RKO (cell line): ENCODE results near the gene BMP8A.
"Not testable (repeated sequence)": the region's sequence is repeated elsewhere in the genome, so short reads cannot be mapped to it uniquely, and the experiment has no call there.

ENCODE experiments used
- DNase-seq: peaks from one replicate; pipeline ENCODE4 v3.0.0-alpha.2; 2016; ENCODE audit warnings: low spot score

Gene BMP8A, protein sequence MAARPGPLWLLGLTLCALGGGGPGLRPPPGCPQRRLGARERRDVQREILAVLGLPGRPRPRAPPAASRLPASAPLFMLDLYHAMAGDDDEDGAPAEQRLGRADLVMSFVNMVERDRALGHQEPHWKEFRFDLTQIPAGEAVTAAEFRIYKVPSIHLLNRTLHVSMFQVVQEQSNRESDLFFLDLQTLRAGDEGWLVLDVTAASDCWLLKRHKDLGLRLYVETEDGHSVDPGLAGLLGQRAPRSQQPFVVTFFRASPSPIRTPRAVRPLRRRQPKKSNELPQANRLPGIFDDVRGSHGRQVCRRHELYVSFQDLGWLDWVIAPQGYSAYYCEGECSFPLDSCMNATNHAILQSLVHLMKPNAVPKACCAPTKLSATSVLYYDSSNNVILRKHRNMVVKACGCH

DNA sequence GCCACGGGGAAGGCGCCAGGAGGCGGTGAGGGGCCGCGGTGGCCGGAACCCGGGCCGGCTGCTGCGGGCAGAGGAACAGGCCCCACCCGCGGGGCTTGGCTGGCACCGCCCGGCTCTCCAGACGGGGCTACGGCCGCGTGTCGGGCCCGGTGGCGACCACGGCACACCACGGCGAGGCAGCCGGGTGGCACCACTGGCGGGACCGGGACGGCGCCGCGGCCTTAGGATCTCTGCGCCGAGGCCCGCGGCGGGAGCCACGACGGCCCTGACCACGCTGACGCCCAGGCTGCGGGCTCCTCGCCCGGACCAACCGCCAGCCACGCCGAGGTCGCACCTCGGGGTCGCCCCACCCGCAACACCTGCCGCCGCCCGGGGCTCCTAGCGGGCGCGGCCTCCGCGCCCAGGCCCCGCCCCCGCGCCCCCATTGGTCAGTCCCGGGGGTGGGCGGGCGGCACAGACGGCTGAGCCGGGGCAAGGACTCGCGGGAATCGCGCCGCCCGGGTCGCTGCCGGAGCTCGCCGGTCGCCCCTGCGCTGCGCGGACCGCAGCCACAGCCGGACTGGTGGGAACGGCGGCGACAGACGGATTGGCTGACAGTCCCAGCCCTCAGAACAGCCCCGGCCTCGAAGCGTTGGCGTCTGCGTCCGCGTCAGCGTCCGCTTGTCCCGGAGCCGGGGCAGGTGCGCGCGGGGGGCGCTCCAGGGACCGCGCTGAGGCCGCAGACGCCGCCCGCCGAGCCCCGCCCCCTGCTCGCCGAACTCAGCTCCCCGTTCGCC lies at the start of gene BMP8A:
Gene BMP8A (plus strand): TSS at position 491 of the 776 bp plus-strand sequence. CDS start 356 bp downstream, outside the sequence.
- peak; percentile 47 for DNase-seq

DNA sequence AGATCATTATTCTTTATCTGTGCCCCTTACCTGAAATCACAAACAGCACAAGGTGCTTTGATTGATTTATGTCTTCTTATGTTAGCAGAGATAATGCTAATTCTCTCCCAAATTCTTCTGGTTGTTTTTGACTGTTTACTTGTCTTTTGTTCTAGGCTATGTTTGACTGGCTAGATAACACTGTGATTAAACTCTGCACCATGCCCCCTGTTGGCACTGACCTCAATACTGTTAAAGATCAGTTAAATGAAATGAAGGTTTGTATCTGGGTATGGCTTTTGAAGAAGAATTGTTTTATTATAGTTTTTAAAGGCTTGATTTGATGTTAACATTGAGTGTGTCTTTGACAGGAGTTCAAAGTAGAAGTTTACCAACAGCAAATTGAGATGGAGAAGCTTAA lies 49.6 kb upstream of the BMP8A start:
- no peak for DNase-seq

DNA sequence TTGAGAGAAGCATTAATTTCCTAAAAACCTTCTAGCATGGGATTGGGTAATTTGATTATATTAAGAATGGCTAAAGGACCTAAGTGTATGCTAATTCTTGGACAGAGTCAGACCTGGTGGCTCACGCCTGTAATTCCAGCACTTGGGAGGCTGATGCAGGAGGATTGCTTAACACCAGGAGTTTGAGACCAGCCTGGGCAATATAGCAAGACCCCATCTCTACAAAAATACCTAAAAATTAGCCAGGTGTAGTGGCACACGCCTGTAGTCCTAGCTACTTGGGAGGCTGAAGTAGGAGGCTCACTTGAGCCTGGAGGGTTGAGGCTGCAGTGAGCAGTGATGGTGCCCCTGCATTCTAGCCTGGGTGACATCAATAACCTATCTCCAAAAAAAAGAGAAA lies 45.9 kb upstream of the BMP8A start:
- DNase-seq, result no peak

DNA sequence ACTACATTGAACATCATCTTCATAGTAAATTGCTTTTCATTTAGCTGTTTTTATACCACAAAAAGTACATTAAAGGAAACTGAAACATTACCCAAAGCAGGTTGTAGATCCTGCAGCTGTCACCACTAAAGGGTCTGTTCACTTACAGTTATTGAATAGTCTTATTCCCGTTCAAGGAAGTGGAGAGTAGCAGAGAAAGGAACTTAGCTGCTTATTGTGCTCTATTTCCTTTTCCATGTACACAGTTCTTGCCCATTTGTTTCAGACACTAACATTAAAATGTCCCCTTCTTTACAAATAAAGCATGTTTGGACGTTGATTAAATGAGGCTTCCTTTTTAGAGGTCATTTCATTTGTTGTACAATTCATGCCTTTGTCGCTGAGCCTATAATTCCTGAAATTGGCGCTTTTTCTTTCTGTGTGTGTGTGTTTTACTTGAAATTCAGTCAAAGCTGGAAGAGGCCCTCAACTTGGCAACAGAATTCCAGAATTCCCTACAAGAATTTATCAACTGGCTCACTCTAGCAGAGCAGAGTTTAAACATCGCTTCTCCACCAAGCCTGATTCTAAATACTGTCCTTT lies 44.4 kb upstream of the BMP8A start:
- DNase-seq, result no peak

DNA sequence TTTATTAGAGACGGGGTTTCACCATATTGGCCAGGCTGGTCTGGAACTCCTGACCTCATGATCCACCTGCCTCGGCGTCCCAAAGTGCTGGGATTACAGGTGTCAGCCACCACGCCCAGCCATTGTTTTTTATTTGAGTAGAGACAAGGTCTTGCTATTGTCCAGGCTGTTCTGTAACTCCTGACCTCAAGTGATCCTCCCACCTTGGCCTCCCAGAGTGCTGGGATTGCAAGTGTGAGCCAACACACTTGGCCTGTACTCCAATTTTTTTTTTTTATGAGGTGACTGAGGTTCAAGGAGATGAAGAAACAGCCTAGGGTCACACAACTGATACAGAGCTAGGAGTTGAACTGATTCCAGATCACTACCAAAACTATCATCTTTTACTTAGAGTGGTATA lies 41.4 kb upstream of the BMP8A start:
- not testable (repeated sequence) for DNase-seq

DNA sequence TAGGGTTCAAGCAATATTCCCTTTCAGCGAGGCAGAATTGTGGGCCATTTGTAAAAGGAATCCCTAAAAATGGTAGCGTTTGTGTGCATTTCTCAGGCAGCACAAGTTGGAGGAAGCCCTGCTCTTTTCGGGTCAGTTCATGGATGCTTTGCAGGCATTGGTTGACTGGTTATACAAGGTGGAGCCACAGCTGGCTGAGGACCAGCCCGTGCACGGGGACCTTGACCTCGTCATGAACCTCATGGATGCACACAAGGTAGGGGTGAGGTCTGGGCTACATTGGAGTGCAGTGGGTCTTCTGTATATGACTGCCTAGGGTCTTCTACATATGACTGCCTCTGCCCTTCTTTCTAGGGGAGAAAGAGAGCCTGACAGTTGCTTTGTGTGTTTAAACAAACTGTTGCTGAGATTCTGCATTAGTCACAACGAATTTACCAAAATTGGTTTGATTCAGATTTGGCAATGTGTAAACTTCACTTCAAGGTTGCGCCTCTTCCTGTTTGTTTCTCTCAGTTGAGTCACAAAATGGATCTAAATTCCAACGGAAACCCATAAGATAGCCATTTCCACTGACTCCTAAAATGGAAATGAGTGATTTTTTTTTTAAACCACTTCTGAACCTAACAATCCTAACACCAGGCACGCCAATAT lies 40.4 kb upstream of the BMP8A start:
- no peak for DNase-seq

DNA sequence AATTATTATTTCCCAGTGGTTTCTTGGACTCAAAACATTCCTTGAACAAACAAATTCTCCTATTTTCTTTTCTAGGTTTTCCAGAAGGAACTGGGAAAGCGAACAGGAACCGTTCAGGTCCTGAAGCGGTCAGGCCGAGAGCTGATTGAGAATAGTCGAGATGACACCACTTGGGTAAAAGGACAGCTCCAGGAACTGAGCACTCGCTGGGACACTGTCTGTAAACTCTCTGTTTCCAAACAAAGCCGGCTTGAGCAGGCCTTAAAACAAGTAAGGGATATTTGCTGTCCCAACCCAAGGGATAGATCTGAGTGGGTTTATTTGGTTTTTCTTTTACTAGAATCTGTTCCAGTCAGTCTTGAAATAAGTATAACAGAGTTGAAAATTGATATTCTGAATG lies 39.4 kb upstream of the BMP8A start:
- no peak for DNase-seq

DNA sequence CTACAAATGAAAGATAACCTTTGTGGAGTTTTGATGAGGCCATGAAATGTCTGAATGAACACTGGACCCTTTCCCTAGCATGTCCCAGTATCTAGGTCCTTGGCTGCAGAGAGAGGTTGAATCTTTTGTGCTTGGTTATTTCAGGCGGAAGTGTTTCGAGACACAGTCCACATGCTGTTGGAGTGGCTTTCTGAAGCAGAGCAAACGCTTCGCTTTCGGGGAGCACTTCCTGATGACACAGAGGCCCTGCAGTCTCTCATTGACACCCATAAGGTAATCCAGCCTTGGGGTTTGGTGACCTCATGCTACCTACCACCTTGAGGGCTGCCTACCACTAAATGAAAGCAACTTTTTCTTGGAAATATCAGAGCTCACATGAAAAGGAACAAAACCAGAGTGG lies 38.9 kb upstream of the BMP8A start:
- DNase-seq, result no peak

DNA sequence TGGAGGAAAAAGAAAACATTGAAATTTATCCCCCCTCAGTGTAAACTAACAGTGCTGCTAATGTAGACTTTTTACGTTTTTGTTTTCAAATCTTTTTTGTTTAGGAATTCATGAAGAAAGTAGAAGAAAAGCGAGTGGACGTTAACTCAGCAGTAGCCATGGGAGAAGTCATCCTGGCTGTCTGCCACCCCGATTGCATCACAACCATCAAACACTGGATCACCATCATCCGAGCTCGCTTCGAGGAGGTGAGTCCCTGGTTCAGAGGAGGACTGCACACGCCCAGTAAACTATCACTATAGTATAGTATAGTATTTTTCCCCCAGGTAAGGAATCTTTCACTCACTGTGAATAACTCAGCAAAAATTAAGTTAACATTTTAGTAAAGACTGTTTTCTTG lies 37.8 kb upstream of the BMP8A start:
- no peak for DNase-seq

DNA sequence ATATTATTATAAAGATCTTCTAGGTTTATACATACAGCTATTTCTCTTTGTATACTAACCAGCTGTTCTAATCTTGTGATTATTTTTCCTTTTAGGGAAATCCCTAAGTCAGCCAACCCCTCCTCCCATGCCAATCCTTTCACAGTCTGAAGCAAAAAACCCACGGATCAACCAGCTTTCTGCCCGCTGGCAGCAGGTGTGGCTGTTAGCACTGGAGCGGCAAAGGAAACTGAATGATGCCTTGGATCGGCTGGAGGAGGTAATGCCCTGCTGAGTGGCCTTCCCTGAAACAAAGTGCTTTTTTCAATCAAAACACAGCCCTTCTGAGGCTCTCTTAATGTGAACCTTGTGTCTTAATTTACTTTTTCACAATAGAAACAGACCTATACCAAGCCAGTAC lies 32.4 kb upstream of the BMP8A start:
- no peak for DNase-seq

DNA sequence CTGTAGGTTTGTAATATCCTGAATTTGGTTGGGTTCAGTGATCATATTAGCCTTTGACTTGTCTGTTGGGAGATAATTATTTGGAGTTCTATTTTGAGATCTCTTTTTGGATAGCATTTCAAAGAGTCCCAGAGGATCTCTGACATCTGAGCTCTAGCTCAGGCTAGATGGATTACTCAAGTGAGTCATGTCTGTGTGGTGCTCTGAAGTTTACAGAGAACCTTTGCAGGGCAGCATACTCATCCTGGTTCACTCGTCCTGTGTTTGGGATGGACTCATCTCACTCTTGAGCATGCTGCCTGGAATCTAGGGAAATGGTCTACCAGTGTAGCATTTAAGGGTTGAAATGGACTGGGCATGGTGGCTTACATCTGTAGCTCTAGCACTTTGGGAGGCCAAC lies 29.4 kb upstream of the BMP8A start:
- DNase-seq, result peak; percentile 45

DNA sequence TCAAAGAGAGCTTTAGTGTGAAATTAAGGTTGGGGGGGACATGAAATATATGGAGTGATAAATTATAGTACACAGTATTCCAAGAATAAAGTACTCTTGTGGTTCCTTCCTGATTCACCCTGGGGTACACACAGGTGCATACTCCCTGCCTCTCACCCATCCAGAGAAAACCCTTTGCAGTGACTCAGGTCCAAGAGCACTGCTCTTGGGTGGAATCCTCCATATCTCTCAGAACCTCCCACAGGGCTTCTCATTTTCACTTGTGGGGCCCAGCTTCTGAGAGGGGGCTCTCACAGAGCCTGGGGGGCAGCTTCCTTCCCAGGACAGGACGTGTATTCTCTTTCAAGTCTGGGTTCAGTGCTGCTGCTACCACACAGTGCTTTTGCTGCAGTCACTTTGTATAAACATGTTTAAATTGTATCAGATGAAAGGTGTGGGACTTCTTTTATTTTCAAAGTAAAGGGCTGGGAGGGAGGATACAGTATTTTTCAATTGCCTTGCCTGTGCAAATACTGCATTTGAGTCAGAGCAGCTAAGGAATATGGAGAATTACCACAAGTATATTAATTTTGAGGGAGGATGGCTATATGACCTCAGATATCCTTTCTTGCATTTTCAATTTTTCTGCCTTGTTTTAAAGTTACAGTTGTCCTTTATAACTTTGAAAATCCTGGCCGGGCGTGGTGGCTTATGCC lies 24.9 kb upstream of the BMP8A start:
- DNase-seq, result no peak

DNA sequence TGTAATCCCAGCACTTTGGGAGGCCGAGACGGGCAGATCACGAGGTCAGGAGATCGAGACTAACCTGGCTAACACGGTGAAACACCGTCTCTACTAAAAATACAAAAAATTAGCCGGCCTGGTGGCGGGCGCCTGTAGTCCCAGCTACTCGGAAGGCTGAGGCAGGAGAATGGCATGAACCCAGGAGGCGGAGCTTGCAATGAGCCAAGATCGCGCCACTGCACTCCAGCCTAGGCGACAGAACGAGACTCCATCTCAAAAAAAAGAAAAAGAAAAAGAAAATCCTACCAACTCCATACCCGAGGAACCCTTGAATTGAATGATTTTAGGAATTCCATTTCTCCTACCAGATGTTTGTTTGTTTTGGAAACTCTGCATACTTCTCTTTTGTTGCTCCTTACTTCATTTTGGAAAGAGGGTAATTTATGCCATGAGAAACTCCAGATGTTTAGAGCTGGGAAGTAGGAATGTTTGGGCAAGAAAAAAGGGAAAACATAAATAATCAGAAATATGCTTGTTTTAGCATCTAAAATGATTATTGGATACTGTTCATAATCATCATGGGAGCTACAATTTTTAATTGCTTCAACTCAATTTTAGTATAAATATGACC lies 24.2 kb upstream of the BMP8A start:
- DNase-seq, result not testable (repeated sequence)

DNA sequence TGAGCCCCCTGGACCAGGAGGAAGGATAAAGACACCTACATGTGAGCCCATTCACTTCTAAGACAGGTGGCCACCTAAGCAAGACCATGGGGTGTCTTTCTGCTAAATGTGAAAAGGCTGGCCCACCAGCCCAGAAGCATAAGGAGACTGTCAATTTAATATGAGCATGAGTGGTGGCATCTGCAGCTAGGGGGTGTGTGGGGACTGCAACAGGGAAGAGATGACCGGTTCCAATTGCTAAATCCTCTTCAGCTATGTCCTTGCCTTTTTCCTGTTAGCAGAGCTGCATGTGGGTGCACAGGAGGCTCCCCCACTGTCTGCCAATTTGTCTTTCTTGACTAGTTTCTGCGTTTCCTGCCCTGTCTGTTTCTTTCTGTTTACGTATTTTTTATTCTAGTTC lies 22.3 kb upstream of the BMP8A start:
- no peak for DNase-seq

DNA sequence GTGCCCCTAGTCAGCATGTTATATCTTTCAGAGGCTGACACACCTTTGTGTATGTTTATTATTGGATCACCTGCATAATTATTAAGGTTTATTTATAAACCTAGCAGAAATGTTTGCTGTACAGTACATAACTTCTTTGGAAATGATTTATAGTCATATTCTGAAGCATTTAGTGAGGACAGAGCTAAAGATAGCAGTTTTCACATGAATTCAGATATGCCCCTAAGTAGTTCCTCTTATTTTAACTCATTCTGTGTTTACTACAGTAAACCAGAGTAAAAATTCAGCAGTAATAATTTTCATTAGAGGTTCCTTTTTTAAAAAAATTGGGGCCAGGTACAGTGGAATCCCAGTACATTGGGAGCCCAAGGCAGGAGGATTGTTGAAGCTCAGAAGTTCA lies 21.4 kb upstream of the BMP8A start:
- DNase-seq, result no peak

DNA sequence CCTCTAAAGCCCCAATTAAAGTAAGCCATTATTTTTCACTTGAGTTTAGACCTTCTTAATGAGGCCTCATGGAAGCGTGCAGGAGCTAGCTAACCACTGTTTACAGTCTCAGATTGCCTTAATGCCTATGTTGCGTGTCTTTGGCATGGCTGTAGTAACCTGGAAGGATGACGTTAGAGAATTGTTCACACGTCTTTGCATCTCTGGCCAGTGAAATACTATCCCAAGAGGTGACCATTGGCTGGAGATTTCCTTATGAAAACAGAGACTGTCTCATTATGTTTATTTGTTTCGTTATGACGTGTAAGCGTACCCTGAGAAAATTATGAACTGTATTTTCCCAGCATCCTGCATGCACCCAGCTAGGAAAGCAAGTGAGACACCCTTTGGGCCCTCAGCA lies 18.6 kb upstream of the BMP8A start:
- DNase-seq, result no peak

DNA sequence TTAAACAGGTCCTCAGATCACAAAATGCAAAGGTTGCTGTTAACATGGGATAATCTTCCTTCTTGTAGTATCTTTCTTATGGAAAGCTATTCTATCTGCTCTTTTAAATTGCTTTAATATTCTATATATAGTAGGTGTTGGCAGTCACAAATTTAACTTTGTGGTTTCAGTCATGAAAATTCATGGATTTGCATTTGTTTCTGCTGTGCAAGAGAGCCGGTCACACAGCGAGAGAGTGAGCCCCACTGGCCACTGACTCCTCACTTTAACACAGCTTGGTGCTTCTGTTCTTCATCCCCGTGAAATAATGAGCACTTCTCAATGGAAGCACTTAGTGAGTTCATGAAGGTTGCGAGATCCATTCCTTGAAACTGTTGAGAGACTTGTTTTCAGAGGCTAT lies 18.1 kb upstream of the BMP8A start:
- DNase-seq, result no peak

DNA sequence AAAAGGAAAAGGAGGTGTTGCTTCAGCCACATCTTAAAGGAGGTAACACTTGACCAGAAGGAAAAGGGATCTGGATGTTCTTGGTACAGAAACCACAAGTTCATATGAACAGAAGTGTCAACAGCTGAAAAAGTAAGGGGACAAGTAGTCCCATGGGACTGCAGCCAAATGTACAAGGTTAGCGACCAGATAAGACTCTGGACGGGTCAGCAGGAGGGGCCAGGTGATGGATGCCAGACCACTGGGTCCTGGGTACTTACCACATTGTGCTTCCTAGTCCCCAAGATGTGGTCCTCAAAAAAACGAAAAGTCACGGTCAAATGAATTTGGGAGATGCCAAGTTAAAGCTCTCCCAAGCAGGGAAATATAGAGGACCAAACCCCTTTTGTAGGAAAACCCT lies 16.6 kb upstream of the BMP8A start:
- DNase-seq, result no peak

DNA sequence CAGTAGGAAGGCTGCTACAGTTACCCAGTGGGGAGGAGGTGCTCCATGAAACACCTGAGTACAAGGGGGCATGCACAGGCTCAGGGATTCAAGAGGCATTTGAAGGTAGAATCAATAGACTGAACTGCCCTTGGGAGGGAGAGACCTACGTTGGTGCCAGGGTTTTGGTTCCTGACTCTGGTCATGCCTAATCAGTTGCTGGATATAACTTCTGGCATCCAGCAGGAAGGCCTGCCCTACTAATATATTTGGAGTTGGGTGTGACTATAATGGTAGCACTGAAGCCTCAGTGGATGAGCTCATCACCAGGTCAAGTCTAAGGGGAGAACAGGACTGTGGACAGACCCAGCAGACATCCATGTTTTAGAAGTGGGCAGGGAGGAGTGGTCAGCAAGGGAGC lies 15.9 kb upstream of the BMP8A start:
- not testable (repeated sequence) for DNase-seq

DNA sequence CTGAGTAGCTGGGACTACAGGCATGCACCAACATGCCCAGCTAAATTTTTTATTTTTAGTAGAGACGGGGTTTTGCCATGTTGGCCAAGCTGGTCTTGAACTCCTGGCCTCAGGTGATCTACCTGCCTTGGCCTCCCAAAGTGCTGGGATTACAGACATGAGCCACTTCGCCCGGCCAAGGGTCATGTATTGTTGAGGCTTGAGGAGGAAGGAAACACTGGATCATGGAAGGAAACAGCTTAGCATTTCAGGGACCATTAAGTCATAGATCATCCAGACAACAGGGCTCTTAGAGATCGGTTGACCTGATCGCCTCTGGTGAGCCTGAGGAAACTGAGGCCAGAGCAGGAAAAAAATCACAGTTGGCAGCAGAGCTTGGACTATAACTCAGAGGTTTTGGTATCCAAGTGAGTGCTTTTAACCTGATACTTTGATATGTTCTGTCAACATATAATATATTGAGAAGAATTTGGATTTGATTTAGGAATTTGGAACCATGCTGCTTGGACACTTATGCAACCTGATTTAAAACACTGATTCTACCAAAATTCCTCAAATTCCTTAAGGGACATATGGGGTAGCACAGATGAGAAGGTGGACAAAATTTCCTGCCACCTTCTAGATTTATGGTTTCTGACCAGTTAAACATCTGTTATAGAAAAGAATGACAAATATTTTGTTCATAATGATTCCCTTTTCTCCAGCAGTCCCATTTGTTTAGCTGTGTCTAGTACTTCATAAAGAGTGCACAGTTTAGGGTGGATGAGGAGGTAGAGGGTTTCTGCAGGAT lies 13.1 kb upstream of the BMP8A start:
- DNase-seq, result no peak

DNA sequence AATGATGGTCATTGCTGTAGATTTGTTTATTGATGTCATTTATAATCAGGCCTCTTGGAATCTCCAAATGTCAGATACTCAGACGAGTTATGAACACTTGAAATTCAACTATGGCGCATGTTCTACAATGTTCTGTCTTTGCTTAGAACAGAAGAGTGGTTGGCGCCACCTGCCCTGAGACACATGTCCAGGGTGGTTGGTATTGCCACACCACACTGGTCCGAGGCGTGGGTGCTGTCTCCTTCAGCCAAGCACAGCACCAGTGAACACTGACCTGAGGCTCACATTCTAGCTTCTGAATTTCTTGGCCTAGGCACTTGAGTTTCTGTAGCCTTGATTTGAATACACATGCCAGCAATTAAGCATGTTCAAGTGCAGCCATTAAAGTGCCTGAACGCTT lies 10.1 kb upstream of the BMP8A start:
- no peak for DNase-seq
